Sigmoid colon (tissue), 7 donors: ENCODE results near the gene TYMP. TPM values are rescaled to one million over a fixed set of nuclear protein-coding genes. Genes with fewer than 3 reads are reported as not detected.

Experiments
- DNase-seq: peaks from one replicate; pipeline ENCODE4 v3.0.0-alpha.2; 2019
- H3K27ac ChIP-seq, 4 donors: fragments of 200-600 bp; sonication (generic); one replicate each; pipeline ENCODE4 v1.5.1; 2016 to 2019; ENCODE audit warnings: mild to moderate bottlenecking in 1 of 4
- H3K27me3 ChIP-seq, 3 donors: fragments of 200-600 bp; sonication (generic); one replicate each; pipeline ENCODE4 v1.5.1; 2019; ENCODE audit warnings: mild to moderate bottlenecking in 1 of 3
- H3K36me3 ChIP-seq, 4 donors: fragments of 200-600 bp; sonication (generic); one replicate each; pipeline ENCODE4 v1.5.1; 2016 to 2019
- H3K4me1 ChIP-seq, 4 donors: fragments of 200-600 bp; sonication (generic); one replicate each; pipeline ENCODE4 v1.5.1; 2017 to 2019
- H3K4me3 ChIP-seq, 4 donors: fragments of 200-600 bp; sonication (generic); one replicate each; pipeline ENCODE4 v1.5.1; 2017 to 2019; ENCODE audit warnings: mild to moderate bottlenecking in 2 of 4, moderate library complexity in 1 of 4
- H3K9me3 ChIP-seq, 4 donors: fragments of 200-600 bp in 3 of 4; sonication (generic) in 3 of 4; one replicate each; pipeline versions ENCODE4 v1.5.1 to v1.6.1; 2013 to 2019
- CTCF ChIP-seq, 4 experiments: fragments of 450-650 bp in 3 of 4; fragments of 200-600 bp in 1 of 4; IDR thresholded peaks; one replicate each; pipeline ENCODE4 v1.5.1; 2016 to 2019; ENCODE audit warnings: antibody characterized with exemption in 4 of 4, mild to moderate bottlenecking in 3 of 4, moderate library complexity in 2 of 4
- EP300 ChIP-seq, 4 donors: sonication (generic); formaldehyde crosslinking; IDR thresholded peaks; one replicate each; pipeline ENCODE4 v1.6.1; 2017; ENCODE audit warnings: antibody characterized with exemption in 4 of 4
- POLR2A ChIP-seq, 2 donors: fragments of 450-650 bp; IDR thresholded peaks; one replicate each; pipeline ENCODE4 v1.6.1; 2016; ENCODE audit warnings: antibody characterized with exemption in 2 of 2, mild to moderate bottlenecking in 2 of 2, moderate library complexity in 2 of 2
- POLR2AphosphoS5 ChIP-seq, 4 donors: sonication (generic); formaldehyde crosslinking; IDR thresholded peaks; one replicate each; pipeline ENCODE4 v1.6.1; 2017; ENCODE audit warnings: antibody characterized with exemption in 4 of 4
- WGBS, 2 donors: extraction: QIAGEN DNeasy Blood & Tissue Kit; methylation state at CpG; one replicate each; pipeline ENCODE4 v1.1.7; 2013; 5-methylcytosine and 5-hydroxymethylcytosine counted together
- intact Hi-C: fragments of 100-400 bp; cut with DNase I; formaldehyde crosslinking; loops from one replicate; pipeline ENCODE4 v1.15.1; 2023
- polyA plus RNA-seq, 3 donors: library from polyadenylated mRNA; stranded (reverse); fragments of 200-250 nt; gene quantifications; one replicate each; pipeline ENCODE4 v1.2.3, GENCODE V29; 2013
- total RNA-seq, 4 donors: library from RNA; depleted of rRNA; stranded (reverse); fragments of >200 nt; gene quantifications; one replicate each; pipeline ENCODE4 v1.1.0, GENCODE V29; 2016
- donor health status: healthy with polysubstance abuse.
- donor health status: Bipolar disorder and iron deficiency.
- donor health status: healthy.

TYMP gene
- total and polyA plus RNA-seq, 7 donors: 17.4 to 169 (median 23.0) TPM

GRCh38 chr22:50508897-50509296, 20.9 kb downstream of the TYMP start:
- WGBS, 2 donors: 4 to 12% methylated on average over 3 of the region's 3 CpGs
- H3K4me3 ChIP-seq: peak overlapping the region in 3 of 4 donors; percentile 83 to 90 (median 88)
- peaks cover 0 to 39% (median 24%) of the 10 kb centered on the region in 4 donors for H3K4me1 ChIP-seq
- H3K36me3 ChIP-seq: peaks cover 13 to 22% (median 17%) of the 10 kb centered on the region in 4 donors
- intact Hi-C loops: loop anchor here (2.0 to 5.0 kb wide), 4 partner anchors 16 to 267 kb away; partner anchors contain the start of genes SCO2 and SYCE3
- TF ChIP-seq EP300 (IDR thresholded peaks at IDR 0.05) (no peak), POLR2A (IDR thresholded peaks at IDR 0.05) (no peak), POLR2AphosphoS5 (IDR thresholded peaks at IDR 0.05) (no peak), CTCF (IDR thresholded peaks at IDR 0.05) (no peak)
- peak overlapping the region; percentile 89 to 98 (median 94) for H3K27ac ChIP-seq
- no peaks in the 10 kb centered on the region for H3K9me3 ChIP-seq
- no peak for DNase-seq
- no peaks in the 10 kb centered on the region for H3K27me3 ChIP-seq

GRCh38 chr22:50507991-50508884, 21.6 kb downstream of the TYMP start, which contains the start of gene NCAPH2:
Gene NCAPH2, plus strand, starts transcription at chr22:50508224. Its CDS starts 114 bp downstream, at chr22:50508338.
- H3K4me1 ChIP-seq: peaks cover 0 to 39% (median 24%) of the 10 kb centered on the region in 4 donors
- H3K4me3 ChIP-seq: peak within 1 kb of the TSS; percentile 83 to 97 (median 96)
- intact Hi-C loops: loop anchor here (2.0 to 5.0 kb wide), 5 partner anchors 17 to 266 kb away; partner anchors contain the start of genes SBF1, SCO2 and SYCE3
- peak; percentile 98 for DNase-seq
- H3K9me3 ChIP-seq: no peaks in the 10 kb centered on the region
- H3K27me3 ChIP-seq: no peaks in the 10 kb centered on the region
- peaks cover 13 to 27% (median 22%) of the 10 kb centered on the region in 4 donors for H3K36me3 ChIP-seq
- peak within 1 kb of the TSS; percentile 91 to 98 (median 94) for H3K27ac ChIP-seq
- peak; percentile 41 to 70 for TF ChIP-seq POLR2A (IDR thresholded peaks at IDR 0.05)
- no peak for TF ChIP-seq CTCF (IDR thresholded peaks at IDR 0.05)
- peak; percentile 94 to 96 (median 95) for TF ChIP-seq POLR2AphosphoS5 (IDR thresholded peaks at IDR 0.05)
- no peak for TF ChIP-seq EP300 (IDR thresholded peaks at IDR 0.05)
- WGBS, 2 donors: 0 to 1% methylated on average over 75 to 76 of the region's 76 CpGs

GRCh38 chr22:50507421-50507990, 22.3 kb downstream of the TYMP start, which contains the start of gene LMF2:
Gene LMF2, minus strand, starts transcription at chr22:50507702. Its CDS starts 27 bp downstream, at chr22:50507675.
- peak within 1 kb of the TSS; percentile 91 to 98 (median 94) for H3K27ac ChIP-seq
- TF ChIP-seq POLR2AphosphoS5 (IDR thresholded peaks at IDR 0.05) (peak; percentile 49 to 86 (median 74)), EP300 (IDR thresholded peaks at IDR 0.05) (no peak), CTCF (IDR thresholded peaks at IDR 0.05) (no peak), POLR2A (IDR thresholded peaks at IDR 0.05) (peak; percentile 28 to 30)
- no peaks in the 10 kb centered on the region for H3K27me3 ChIP-seq
- 1% methylated on average over 60 to 62 of the region's 62 CpGs for WGBS, 2 donors
- peak; percentile 94 for DNase-seq
- H3K36me3 ChIP-seq: peaks cover 20 to 34% (median 29%) of the 10 kb centered on the region in 4 donors
- H3K4me3 ChIP-seq: peak within 1 kb of the TSS; percentile 83 to 97 (median 96)
- intact Hi-C loops: loop anchor here (2.0 to 5.0 kb wide), 3 partner anchors 33 to 265 kb away; partner anchors contain the start of gene SBF1
- no peaks in the 10 kb centered on the region for H3K9me3 ChIP-seq
- H3K4me1 ChIP-seq: peaks cover 0 to 39% (median 24%) of the 10 kb centered on the region in 4 donors

- H3K27ac ChIP-seq: peak overlapping the region; percentile 88 to 94 (median 90)
- TF ChIP-seq POLR2AphosphoS5 (IDR thresholded peaks at IDR 0.05) (no peak), EP300 (IDR thresholded peaks at IDR 0.05) (no peak), POLR2A (IDR thresholded peaks at IDR 0.05) (no peak), CTCF (IDR thresholded peaks at IDR 0.05) (no peak)
- H3K4me3 ChIP-seq: peak overlapping the region; percentile 67 to 97 (median 96)
- WGBS, 2 donors: 33 to 42% methylated on average over 21 of the region's 21 CpGs
- H3K9me3 ChIP-seq: no peaks in the 10 kb centered on the region
- H3K36me3 ChIP-seq: peaks cover 20 to 36% (median 29%) of the 10 kb centered on the region in 4 donors
- no peaks in the 10 kb centered on the region for H3K27me3 ChIP-seq
- H3K4me1 ChIP-seq: peaks cover 0 to 39% (median 24%) of the 10 kb centered on the region in 4 donors
- intact Hi-C loops: loop anchor here (2.0 to 5.0 kb wide), 3 partner anchors 32 to 265 kb away; partner anchors contain the start of gene SBF1
- peak; percentile 82 for DNase-seq
These were observed 23.0 kb downstream of the TYMP start for GRCh38 chr22:50506611-50507420.
